IMR-90 (cell line): ENCODE data around the gene BRCA2.

Source experiments
- CHD1 ChIP-seq: IDR thresholded peaks from 2 replicates; pipeline ENCODE4 v1.6.1; 2012; ENCODE audit warnings: low read depth, low read length, improper control_type of control experiment
- FOS ChIP-seq: fragments of 150-350 bp; IDR thresholded peaks from 2 replicates; pipeline ENCODE4 v1.6.1; 2016; ENCODE audit warnings: low read depth, low read length
- POLR2A ChIP-seq: IDR thresholded peaks from 2 replicates; pipeline ENCODE4 v1.6.1; 2012; ENCODE audit warnings: mild to moderate bottlenecking, low read depth, low read length
- RFX5 ChIP-seq: IDR thresholded peaks from 2 replicates; pipeline ENCODE4 v1.8.0; 2012; ENCODE audit warnings: low read depth, mild to moderate bottlenecking, low read length, moderate library complexity
- SMC3 ChIP-seq: fragments of 150-350 bp; IDR thresholded peaks from 2 replicates; pipeline ENCODE4 v1.6.1; 2016; ENCODE audit warnings: low read depth, mild to moderate bottlenecking, antibody characterized with exemption, low read length, moderate library complexity
- TF ChIP-seq, protein P1 (sequence below): conservative IDR thresholded peaks from 2 replicates; pipeline ENCODE4 v1.5.1; 2012; ENCODE audit warnings: mild to moderate bottlenecking, low read depth, low read length, improper control_type of control experiment
- TF ChIP-seq, protein P2 (sequence below): fragments of 150-350 bp; IDR thresholded peaks from 2 replicates; pipeline ENCODE4 v1.6.1; 2017; ENCODE audit warnings: mild to moderate bottlenecking, antibody characterized with exemption, low read length, low read depth
- TF ChIP-seq, protein P3 (sequence below): fragments of 150-350 bp; IDR thresholded peaks from 2 replicates; pipeline ENCODE4 v1.6.1; 2016; ENCODE audit warnings: low read depth, mild to moderate bottlenecking, low read length, moderate library complexity, borderline replicate concordance

DNA sequence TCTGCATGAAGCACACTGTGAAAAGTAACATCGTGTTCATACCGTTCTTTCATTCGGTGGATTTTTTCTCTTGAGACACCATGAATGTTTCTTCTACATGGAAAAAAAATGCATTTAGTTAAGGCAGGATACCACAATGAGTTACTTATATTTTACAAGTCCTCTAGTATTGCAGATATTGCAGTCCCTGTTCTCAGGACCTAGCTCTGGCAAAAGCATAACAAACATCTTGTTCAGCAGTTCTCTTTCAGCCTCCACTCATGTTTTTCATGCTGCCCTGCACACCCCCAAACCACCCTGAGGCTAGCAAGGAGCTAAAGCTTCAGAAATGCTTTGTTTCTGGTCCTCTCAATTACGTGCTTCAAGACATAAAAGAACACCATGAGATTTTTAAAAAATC lies 87.8 kb downstream of the BRCA2 start:
- TF ChIP-seq, protein P1, sequence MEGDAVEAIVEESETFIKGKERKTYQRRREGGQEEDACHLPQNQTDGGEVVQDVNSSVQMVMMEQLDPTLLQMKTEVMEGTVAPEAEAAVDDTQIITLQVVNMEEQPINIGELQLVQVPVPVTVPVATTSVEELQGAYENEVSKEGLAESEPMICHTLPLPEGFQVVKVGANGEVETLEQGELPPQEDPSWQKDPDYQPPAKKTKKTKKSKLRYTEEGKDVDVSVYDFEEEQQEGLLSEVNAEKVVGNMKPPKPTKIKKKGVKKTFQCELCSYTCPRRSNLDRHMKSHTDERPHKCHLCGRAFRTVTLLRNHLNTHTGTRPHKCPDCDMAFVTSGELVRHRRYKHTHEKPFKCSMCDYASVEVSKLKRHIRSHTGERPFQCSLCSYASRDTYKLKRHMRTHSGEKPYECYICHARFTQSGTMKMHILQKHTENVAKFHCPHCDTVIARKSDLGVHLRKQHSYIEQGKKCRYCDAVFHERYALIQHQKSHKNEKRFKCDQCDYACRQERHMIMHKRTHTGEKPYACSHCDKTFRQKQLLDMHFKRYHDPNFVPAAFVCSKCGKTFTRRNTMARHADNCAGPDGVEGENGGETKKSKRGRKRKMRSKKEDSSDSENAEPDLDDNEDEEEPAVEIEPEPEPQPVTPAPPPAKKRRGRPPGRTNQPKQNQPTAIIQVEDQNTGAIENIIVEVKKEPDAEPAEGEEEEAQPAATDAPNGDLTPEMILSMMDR = no peak
- TF ChIP-seq POLR2A (no peak), FOS (no peak), SMC3 (no peak), RFX5 (no peak), CHD1 (no peak)
- TF ChIP-seq, protein P2, sequence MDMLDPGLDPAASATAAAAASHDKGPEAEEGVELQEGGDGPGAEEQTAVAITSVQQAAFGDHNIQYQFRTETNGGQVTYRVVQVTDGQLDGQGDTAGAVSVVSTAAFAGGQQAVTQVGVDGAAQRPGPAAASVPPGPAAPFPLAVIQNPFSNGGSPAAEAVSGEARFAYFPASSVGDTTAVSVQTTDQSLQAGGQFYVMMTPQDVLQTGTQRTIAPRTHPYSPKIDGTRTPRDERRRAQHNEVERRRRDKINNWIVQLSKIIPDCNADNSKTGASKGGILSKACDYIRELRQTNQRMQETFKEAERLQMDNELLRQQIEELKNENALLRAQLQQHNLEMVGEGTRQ = no peak
- TF ChIP-seq, protein P3, sequence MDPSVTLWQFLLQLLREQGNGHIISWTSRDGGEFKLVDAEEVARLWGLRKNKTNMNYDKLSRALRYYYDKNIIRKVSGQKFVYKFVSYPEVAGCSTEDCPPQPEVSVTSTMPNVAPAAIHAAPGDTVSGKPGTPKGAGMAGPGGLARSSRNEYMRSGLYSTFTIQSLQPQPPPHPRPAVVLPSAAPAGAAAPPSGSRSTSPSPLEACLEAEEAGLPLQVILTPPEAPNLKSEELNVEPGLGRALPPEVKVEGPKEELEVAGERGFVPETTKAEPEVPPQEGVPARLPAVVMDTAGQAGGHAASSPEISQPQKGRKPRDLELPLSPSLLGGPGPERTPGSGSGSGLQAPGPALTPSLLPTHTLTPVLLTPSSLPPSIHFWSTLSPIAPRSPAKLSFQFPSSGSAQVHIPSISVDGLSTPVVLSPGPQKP = no peak
